HG02623 (cell line): ENCODE measurements around the gene WIPF3.
"Not testable (repeated sequence)": the region's sequence is repeated elsewhere in the genome, so short reads cannot be mapped to it uniquely, and the experiment has no call there.

Source experiments
- ATAC-seq: cut with Tn5 transposase; IDR thresholded peaks from one replicate; pipeline ENCODE4 v1.9.1; 2021; ENCODE audit warnings: moderate library complexity; ENCODE audit not compliant: unreplicated experiment

Gene WIPF3

DNA sequence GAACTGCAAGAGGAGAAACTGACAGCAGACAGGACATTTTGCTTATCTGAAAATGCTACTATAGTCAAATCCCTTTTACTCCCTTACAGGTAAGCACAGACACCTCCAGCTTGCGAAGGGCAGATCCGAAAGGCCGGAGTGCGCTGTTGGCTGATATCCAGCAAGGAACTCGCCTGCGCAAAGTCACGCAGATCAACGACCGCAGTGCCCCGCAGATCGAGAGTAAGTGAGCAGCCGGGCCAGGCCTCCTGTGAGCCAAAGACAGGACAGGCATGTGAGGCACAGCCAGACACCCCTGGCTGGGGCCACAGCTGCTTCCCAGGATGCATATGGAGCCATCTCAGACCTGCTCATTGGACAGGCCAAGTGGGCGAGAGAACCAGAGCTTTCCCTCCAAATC lies 69.4 kb downstream of the WIPF3 start:
- ATAC-seq: no peak

DNA sequence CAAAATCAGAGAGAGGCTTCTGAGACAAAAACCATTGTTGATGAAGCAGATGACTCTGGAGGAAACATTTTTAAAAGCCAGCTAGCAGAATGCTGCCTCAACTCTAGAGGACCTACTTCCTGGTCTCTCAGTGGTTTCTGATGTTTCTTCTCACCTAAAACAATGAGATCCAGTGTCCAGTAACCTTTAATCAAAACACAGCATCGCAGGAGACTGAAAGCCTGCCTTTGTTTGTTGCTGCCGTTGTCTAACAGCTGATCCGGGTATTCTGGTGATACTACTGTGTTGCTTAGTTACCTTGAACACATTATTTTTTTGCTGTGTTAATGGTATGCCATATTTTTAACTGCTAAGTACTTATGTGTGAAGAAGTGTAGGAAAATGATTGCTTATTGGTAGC lies 70.9 kb downstream of the WIPF3 start:
- ATAC-seq: no peak

DNA sequence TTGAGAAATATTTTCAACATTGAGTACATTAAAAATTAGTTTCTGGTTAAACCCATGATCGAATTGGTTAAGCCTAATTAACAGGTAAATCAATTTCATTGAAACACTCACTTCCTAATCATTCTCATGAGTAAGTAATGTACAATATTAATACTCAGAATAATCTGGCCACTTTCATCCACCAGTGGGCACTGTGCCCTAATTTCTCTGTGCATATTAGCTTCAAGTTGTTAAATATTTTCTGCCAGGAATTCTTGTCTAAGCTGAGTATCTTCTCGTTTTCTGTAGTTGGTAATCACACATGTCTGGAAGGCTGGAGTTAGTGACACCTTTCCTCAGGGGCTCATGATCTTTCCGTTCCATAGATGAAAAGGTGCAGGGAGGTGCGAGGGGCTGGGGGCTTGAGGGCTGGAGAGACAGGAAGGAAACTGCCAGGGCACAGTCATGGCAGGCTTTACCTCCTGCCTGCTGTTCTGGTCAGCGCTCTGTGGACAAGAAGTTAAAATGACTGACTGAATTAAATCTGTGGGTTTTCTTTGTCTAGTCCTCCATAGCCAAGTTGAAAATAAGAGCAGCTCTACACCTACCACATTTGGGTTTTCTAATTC lies 71.9 kb downstream of the WIPF3 start:
- no peak for ATAC-seq

DNA sequence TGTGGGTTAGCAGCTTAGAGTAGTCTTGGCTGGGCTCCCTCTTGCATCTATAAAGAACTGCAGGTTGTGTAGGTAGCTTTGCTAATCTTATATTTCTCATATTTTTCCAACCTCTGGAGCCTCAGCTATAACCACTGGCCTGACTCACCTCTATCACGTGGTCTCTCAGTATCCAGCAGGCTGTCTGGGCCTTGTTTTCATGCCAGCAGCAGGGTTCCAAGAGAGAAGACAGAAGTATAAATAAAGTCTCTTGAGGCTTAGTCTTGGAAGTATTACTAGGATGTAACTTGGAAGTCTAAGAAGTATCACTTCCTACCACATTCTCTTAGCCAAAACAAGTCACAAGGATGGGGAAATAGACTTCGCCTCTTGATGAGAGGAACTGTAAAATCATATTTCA lies 73.3 kb downstream of the WIPF3 start:
- no peak for ATAC-seq

DNA sequence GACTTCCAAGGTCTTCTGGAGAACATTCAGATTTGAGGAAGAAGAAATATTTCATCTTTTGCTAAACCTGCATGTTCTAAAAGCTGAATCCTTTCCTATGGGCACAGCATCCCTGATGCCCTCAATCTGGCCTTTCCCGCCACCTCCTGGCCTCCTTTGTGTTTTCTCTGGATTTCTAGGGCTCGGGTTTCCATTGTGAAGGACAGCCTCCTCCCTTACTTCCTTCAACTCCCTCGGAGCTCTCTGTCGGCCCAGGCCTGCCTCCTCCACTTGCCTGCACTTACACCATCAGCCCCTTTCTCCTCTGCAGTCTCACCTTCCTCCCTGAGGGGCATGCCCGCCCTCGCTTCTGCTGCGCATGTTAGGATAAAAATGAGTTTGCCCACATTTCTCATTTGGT lies 75.4 kb downstream of the WIPF3 start:
- no peak for ATAC-seq

DNA sequence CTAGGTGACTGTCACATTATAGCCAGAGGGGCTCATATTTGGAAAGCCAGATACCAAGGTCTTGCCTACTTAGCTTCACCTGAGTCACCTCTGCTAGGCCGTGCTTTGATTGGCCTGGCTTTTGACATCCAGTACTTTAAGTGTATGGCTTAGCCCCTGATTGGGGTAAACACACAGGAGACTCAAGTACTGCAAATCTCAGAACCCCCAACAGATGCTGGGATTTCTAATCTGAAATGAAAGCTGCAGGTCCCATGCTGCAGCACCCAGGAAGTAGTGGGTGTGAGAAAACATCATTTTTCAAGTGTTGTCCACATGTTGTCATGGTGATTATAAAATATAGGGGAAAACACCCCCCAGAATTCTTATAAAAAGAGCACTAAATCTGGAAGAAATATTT lies 76.2 kb downstream of the WIPF3 start:
- ATAC-seq: no peak

DNA sequence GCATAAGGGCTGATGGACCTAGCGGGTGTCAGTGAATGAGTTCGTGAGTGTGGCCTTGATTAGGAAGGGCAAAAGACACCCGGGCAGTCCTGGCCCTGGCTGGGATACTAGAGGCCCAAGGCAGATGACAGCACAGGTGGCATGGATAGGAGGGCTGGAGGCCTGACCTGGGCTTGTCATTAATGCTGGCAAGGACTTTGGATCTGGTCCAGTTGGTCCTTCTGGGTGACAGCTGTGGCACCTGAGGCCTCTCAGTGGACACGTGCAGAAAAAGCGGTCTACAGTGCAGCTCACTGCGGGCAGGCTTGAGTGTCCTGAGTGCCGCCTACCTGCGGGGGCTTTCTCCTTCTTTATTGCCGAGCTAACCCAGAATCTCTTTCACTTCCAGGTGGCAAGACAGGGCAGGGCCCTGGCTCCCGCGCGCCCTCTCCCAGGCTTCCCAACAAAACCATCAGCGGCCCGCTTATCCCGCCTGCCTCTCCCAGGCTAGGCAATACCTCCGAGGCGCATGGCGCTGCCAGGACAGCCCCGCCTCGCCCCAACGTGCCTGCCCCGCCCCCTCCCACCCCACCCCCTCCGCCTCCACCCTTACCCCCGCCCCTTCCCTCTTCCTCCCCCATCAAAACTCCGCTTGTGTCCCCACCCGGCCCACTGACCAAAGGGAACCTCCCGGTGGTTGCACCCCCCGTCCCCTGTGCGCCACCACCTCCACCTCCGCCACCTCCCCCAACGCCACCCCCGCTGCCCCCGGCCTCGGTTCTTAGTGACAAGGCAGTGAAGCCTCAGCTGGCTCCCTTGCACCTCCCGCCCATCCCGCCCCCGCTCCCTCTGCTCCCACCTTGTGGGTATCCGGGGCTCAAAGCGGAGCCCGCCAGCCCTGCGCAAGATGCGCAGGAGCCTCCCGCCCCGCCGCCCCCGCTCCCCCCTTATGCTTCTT lies 77.4 kb downstream of the WIPF3 start:
- no peak for ATAC-seq

DNA sequence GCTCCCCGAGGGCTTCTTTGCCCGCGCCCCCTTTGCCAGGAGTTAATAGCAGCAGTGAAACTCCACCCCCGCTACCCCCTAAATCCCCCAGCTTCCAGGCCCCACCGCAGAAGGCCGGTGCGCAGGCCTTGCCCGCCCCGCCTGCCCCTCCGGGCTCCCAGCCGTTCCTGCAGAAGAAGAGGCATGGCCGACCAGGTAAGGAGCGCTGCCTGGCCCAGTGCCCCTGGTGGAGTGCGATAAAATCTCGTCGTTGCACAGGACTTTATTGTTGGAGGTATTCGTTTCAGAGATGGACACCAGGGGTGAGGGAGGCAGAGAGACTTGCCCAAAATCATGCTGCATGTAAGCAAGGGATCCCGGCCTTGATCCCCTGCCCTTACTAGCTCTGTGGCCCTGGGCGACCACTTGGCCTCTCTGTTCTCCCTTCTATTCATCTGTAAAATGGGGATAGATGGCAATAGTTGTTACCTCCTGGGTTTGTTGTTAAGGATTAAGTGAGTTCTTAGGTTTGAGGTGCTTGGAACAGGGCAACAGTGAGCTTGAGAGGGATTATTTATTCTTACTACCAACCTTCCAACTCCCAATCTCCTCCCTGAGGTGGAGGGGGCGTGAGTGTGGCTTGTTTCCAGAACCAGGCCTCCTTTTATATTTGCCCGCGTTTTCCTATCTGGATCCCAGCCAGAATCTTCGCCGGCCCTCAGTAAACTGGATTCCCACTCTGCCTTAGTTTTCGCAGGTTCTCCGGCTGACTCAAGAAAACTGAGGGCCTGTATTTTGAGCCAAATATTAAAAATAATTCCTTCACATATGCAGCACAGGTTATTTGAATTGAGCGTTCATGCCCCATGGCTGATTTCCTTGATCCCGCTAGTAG lies 78.3 kb downstream of the WIPF3 start:
- ATAC-seq: no peak

DNA sequence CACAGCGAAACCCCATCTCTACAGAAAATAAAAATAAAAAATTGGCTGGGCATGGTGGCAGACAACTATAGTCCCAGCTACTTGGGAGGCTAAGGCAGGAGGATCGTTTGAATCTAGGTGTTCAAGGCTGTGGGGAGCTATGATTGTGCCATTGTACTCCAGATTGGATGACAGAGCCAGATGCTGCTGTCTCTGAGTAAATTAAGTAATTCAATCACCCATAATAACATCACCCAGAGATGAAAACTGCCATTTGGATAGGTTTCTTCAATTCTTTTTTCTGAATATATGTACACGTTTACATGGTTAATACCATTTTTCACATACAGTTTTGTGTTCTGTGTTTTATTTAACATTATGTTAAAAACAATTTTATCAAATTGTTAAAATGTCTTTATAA lies 79.3 kb downstream of the WIPF3 start:
- ATAC-seq: no peak

DNA sequence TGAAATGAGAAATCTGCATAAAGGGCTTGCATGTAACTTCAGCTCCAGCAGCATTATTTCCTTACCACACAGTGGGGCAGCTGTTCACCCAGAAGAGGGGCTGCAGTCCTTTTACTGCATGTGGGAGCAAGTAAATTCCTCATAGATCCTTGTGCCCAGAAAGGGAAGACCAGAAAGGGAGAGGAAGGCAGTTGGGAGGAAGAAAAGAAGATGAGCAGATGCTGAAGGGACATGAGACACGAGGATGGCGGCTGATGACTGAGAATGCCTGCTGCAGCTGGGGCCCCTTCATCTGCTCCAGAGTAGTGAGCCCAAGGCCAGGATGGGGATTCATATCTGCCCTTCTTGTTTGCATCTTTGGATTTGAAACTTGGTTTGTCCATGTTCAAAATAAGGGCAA lies 80.5 kb downstream of the WIPF3 start:
- ATAC-seq: no peak

DNA sequence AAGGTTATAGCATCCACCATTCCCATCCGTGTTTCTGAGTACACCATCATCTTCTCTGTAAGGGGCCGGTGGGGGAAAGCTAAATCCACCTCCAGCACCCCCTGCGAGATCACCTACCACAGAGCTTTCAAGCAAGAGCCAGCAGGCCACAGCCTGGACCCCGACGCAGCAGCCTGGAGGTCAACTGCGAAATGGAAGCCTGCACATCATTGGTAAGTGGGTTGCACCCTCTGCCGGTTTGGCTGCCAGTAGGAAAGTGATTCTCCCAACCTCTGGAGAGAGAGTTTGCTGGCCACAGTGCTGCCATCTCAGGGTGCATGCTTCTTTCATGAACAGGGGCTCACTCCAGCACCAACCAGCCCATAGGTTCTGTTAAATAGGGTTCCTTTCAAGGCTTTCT lies 81.7 kb downstream of the WIPF3 start:
- ATAC-seq: no peak

DNA sequence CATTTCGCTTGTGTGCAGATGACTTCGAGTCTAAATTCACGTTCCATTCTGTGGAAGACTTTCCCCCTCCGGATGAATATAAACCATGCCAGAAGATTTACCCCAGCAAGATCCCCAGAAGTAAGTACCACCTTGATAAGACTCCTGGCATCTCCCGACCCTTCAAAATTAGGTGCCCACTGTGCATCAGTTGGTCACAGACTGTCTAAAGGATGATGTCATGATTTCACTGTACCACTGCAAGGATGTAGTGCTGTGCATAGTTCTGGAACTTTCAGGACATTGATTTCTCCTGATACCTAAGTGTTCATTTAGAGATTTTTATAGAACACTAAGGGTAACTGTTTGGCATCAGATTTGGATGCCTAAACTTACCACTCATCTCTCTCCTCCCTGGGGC lies 83.0 kb downstream of the WIPF3 start:
- no peak for ATAC-seq

DNA sequence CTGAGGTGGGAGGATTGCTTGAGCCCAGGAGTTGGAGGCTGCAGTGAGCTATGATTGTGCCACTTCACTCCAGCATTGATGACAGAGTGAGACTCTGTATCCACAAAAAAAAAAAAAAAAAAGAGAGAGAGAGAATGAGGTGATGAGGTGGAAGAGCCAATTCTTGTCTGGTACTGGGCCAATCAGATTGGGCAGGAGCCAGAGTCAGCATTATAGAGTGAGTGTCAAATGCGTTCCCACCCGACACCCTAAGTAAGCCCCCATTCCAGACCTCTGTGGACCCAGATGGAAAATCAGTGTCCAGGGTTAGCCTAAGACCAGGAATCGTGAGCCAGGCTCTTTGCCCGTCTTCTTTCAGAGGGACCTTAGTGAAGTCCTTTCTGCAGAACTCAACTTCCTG lies 83.9 kb downstream of the WIPF3 start:
- ATAC-seq: no peak

DNA sequence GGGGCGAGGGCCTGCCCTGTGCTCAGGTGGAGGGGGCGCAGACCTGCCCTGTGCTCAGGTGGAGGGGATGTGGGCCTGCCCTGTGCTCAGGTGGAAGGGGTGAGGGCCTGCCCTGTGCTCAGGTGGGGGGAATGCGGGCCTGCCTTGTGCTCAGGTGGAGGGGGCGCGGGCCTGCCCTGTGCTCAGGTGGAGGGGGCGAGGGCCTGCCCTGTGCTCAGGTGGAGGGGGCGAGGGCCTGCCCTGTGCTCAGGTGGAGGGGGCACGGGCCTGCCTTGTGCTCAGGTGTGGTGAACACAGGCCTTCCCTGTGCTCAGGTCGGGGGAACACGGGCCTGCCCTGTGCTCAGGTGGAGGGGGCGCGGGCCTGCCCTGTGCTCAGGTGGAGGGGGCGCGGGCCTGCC lies 84.5 kb downstream of the WIPF3 start:
- ATAC-seq: not testable (repeated sequence)

DNA sequence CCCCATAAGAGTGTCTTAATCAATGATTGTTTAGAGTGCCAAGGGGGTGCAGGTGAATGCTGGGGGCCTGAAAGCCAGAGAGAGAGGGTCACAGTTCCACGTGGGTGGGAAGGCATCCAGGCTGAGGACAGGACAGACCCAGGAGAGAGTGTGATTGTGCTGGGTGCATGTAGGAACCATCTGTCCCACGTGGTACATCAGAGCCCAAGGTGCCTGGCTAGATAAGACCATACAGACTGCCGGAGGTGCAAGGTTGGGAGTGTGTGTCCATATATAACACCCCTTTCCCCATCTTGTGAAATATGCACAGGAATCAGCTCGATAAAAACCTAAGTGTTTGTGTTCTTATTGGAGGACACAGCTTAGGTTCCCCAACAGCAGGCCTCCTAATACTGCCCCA lies 85.5 kb downstream of the WIPF3 start:
- ATAC-seq: no peak

DNA sequence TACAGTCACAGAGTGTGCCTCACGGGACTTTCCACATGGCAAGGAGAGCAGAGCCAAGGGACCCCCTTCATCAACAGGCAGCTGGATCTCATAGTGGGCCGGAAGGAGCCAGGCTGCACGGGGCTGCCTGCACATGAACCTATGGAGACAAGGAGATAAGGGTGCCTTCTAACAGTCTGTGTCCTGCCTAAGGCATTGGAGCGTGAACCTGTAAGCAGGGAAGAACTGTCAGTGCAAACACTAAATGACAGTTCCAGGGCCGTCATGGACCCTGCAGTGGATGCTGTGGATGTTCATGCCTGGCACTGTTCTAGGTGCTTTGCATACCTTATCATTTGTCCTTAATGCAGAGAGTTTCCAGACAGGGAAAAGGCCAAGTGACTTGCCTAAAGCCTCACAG lies 85.9 kb downstream of the WIPF3 start:
- no peak for ATAC-seq

DNA sequence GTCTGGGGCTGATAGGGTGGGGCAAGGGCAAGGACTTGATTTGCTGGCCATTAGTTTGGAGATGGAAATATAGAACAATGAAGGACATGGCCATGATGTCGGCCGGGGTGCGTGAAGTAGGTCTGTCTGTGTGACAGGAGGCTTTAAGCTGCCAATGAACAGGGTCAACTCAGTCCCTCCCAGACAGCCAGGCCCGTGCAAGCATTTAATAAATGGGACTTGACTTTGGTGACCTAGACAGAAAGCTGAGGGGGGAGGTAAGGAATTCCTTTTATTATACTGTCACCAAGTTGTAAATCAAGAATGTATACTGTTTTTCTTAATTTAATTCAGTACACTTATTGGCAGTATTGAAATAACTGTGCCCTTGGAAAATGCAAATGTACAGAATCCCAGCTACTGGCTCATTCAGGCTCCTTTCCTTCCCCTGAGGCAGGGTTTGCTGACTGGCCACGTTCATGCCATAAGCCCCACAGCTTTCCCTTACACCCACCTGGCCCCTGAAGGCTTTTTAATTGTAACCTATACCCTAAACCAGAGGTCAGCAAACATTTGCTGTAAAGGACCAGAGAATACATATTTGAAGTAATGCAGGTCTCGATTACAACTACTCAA lies 87.2 kb downstream of the WIPF3 start:
- no peak for ATAC-seq

DNA sequence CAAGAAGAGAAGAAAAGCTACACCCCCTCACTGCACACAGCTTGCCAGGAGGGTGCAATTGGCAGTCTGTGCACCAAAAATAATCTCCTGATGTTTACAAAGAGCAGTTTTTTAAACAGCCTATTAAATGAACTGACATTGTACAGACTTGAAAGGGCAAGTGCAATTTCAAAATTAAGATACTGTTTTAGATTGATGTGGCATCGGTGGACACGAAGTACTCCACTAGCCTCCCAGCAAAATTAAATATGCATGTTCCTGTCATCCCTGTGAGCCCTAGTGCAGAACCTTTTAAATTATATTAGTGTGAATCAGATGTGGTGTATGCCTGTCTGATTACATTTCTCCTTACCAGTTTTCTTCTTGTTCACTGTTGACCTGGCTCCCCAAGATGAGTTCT lies 87.9 kb downstream of the WIPF3 start:
- no peak for ATAC-seq

DNA sequence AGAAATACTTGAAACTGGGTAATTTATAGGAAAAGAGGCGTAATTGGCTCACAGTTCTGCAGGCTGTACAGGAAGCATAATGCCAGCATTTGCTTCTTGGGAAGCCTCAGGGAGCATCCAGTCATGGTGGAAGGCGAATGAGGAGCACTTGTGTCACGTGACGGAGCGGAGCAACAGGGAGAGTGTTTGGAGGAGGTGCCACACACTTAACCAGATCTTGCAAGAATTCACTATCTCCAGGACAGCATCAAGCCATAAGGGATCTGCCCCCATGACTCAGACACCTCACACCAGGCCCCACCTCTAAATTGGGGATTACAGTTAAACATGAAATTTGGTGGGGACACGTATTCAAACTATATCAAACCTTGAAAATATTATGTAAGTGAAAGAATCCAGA lies 89.3 kb downstream of the WIPF3 start:
- ATAC-seq: no peak

DNA sequence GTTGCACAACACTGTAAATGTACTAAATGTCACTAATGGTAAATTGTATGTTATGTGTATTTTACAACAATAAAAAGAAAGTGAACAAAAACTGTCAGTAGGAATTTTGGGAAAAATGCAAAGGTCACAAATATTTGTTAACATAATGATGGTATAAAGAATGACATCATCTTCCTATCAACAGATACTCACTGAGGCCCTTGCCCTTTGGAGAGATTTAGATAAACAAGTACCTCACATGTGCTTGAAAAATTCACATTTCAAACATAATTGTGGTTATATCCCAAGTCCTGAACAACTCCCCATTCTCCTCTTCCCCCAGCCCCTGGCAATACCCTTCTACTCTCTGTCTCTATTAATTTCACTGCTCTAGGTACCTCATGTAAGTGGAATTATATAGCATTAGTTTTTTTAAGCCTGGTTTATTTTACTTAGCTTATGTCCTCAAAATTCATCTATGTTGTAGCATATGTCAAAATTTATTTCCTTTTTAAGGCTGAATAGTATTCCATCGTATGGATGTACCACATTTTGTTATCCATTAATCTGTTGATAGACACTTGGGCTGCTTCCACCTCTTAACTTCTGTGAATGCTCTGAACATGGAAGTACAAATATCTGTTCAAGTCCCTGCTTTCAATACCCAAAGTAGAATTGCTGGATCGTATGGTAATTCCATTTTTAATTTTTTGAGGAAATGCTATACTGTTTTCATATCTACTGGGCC lies 90.5 kb downstream of the WIPF3 start:
- ATAC-seq: no peak

DNA sequence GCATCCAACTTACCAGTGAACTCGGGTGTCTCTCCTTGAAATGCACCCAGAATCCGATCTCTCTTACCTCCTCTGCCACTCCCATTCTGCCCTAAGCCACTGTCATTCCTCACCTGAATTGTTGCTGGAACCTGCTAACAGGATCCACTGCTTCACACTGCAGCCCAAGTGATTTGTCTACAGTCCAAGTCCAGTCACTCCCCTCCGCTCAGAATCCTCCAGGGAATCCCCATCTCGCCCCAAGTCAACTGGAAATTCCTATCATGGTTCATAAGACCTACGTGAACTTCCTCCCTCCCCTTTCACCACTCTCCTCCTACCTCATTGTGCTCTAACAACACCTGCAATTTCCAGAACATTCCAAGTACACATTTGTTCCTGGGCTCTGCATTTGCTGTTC lies 92.0 kb downstream of the WIPF3 start:
- no peak for ATAC-seq
